ENCODE data around the gene EVPLL. TPM values are rescaled to one million over a fixed set of nuclear protein-coding genes. Genes with fewer than 3 reads are reported as not detected.

Gene EVPLL
- total and polyA plus RNA-seq, 9 of the 15 experiments (the other 6 are each of a cell fraction or from before 2014, with no cell fraction given), result not detected

DNA sequence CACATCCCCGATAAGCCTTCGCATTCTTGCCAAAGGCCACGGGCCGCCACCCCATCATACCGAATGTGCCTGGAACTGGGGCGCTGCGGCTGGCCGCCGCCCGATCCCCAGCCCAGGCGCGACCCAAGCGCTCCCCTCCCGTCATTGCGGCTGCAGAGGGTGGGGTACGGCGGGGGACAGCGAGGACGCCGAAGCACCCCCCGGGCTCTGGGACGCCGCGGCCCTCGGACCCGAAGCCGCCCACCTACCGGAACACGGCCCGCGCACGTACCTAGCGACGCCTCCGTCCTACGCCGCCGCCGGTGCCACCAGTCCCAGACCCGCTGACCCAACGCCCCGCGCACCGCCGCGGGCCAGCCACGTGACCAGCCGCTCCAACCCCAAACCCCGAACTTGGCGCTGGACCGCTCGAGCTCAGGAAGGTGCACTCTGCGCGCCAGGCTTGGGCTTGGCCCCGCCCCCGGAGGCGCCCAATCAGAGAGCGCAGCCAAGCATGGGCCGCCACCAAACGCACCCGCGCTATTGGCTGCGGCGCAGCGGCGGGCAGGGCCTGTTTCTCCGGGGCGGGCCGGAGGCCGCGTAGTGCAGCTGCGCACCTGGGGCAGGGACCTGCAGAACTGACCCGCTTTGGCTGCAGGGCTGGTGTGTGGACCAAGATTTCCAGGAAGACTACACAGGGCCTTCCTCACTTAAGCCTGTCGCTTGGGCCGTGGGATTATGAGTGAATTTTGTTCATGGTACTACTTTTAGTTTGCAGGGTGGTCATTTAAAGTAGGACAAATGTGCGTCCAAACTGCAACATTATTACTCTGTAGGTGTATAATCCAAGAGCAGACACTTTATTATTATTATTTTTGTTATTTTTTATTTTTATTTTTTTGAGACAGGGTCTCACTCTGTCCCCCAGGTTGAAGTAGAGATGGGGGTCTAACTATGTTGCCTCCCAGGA lies 14.2 kb upstream of the EVPLL start, which contains the start of gene SHMT1 (continued):
- TF ChIP-seq CHAMP1 (IDR thresholded peaks at IDR 0.05), result no peak
- no peak for TF ChIP-seq ZBTB2 (IDR thresholded peaks at IDR 0.05)
- TF ChIP-seq EGR1 (conservative IDR thresholded peaks at IDR 0.05), result peak; percentile 49
- TF ChIP-seq COPS2 (conservative IDR thresholded peaks at IDR 0.05), result no peak
- no peak for TF ChIP-seq MAFG (tag; conservative IDR thresholded peaks at IDR 0.05)
- TF ChIP-seq YY1 (IDR thresholded peaks at IDR 0.05; ENCODE audit: borderline replicate concordance in 1 of 3, control insufficient read depth in 1 of 3, extremely low read depth in 1 of 3, insufficient read depth in 3 of 3, insufficient read length in 1 of 3, insufficient replicate concordance in 2 of 3, low read depth in 1 of 3, low read length in 2 of 3), result no peak
- TF ChIP-seq SRSF1 (IDR thresholded peaks at IDR 0.05; ENCODE audit: low read depth, low read length), result no peak
- TF ChIP-seq RNF2 (IDR thresholded peaks at IDR 0.05), result no peak
- TF ChIP-seq HMBOX1 (IDR thresholded peaks at IDR 0.05), result no peak
- no peak for TF ChIP-seq ZNF592 (IDR thresholded peaks at IDR 0.05)
- no peak for TF ChIP-seq MBD1 (CRISPR knock-in tag; IDR thresholded peaks at IDR 0.05)
- no peak for TF ChIP-seq ARID2 (IDR thresholded peaks at IDR 0.05)
- TF ChIP-seq SMAD2 (IDR thresholded peaks at IDR 0.05; ENCODE audit: low read depth, low read length), result no peak
- TF ChIP-seq TCFL5 (CRISPR knock-in tag; conservative IDR thresholded peaks at IDR 0.05), result no peak
- no peak for TF ChIP-seq NFE2L1 (tag; IDR thresholded peaks at IDR 0.05; ENCODE audit: borderline replicate concordance, low read depth)

All from K562 (cell line).